ENCODE data around the gene FFAR3.
"Not testable (repeated sequence)": the region's sequence is repeated elsewhere in the genome, so short reads cannot be mapped to it uniquely, and the experiment has no call there.

Gene FFAR3

GRCh38 chr19:35399948-35400772 lies 41.9 kb downstream of the FFAR3 start:
- peaks cover 0 to 7% of the 10 kb centered on the region in 2 donors for H3K4me1 ChIP-seq (ENCODE audit: control insufficient read depth in 1 of 2, insufficient read depth in 2 of 2, low read length in 2 of 2)
- no peaks in the 10 kb centered on the region for H3K27me3 ChIP-seq (ENCODE audit: low read depth, low read length)

GRCh38 chr19:35400773-35401100 lies 42.5 kb downstream of the FFAR3 start:
- Histone ChIP-seq H3K4me3 (ENCODE audit: low read depth in 1 of 2, low read length in 2 of 2) (no peak overlapping the region), H3K27me3 (ENCODE audit: low read depth, low read length) (no peaks in the 10 kb centered on the region), H3K9me3 (ENCODE audit: control insufficient read depth in 1 of 2, low read length in 2 of 2) (no peaks in the 10 kb centered on the region), H3K36me3 (ENCODE audit: control insufficient read depth in 1 of 2, insufficient read depth in 2 of 2, low read length in 2 of 2) (no peaks in the 10 kb centered on the region), H3K27ac (ENCODE audit: low read length) (no peak overlapping the region), H3K4me1 (ENCODE audit: control insufficient read depth in 1 of 2, insufficient read depth in 2 of 2, low read length in 2 of 2) (peaks cover 0 to 4% of the 10 kb centered on the region in 2 donors)

More at GRCh38 chr19:35399948-35400772, 41.9 kb downstream of the FFAR3 start:
- no peaks in the 10 kb centered on the region for H3K9me3 ChIP-seq (ENCODE audit: control insufficient read depth in 1 of 2, low read length in 2 of 2)
- H3K4me3 ChIP-seq (ENCODE audit: low read depth in 1 of 2, low read length in 2 of 2), result no peak overlapping the region
- no peak overlapping the region for H3K27ac ChIP-seq (ENCODE audit: low read length)
- H3K36me3 ChIP-seq (ENCODE audit: control insufficient read depth in 1 of 2, insufficient read depth in 2 of 2, low read length in 2 of 2), result no peaks in the 10 kb centered on the region

GRCh38 chr19:35401416-35401815 lies 43.2 kb downstream of the FFAR3 start:
- H3K4me1 ChIP-seq (ENCODE audit: control insufficient read depth in 1 of 2, insufficient read depth in 2 of 2, low read length in 2 of 2); H3K27ac ChIP-seq (ENCODE audit: low read length); H3K4me3 ChIP-seq (ENCODE audit: low read depth in 1 of 2, low read length in 2 of 2); H3K36me3 ChIP-seq (ENCODE audit: control insufficient read depth in 1 of 2, insufficient read depth in 2 of 2, low read length in 2 of 2); H3K9me3 ChIP-seq (ENCODE audit: control insufficient read depth in 1 of 2, low read length in 2 of 2); H3K27me3 ChIP-seq (ENCODE audit: low read depth, low read length): not testable (repeated sequence)

- H3K27me3 ChIP-seq (ENCODE audit: low read depth, low read length), result no peaks in the 10 kb centered on the region
- H3K27ac ChIP-seq (ENCODE audit: low read length), result no peak overlapping the region
- no peak overlapping the region for H3K4me3 ChIP-seq (ENCODE audit: low read depth in 1 of 2, low read length in 2 of 2)
- H3K36me3 ChIP-seq (ENCODE audit: control insufficient read depth in 1 of 2, insufficient read depth in 2 of 2, low read length in 2 of 2), result no peaks in the 10 kb centered on the region
- H3K4me1 ChIP-seq (ENCODE audit: control insufficient read depth in 1 of 2, insufficient read depth in 2 of 2, low read length in 2 of 2), result no peaks in the 10 kb centered on the region
- H3K9me3 ChIP-seq (ENCODE audit: control insufficient read depth in 1 of 2, low read length in 2 of 2), result no peaks in the 10 kb centered on the region
These were observed 45.0 kb downstream of the FFAR3 start for GRCh38 chr19:35403116-35403760.

GRCh38 chr19:35404879-35405622 lies 46.8 kb downstream of the FFAR3 start:
- H3K4me1 ChIP-seq (ENCODE audit: control insufficient read depth in 1 of 2, insufficient read depth in 2 of 2, low read length in 2 of 2), result no peaks in the 10 kb centered on the region
- H3K27me3 ChIP-seq (ENCODE audit: low read depth, low read length), result no peaks in the 10 kb centered on the region
- H3K27ac ChIP-seq (ENCODE audit: low read length), result no peak overlapping the region
- H3K36me3 ChIP-seq (ENCODE audit: control insufficient read depth in 1 of 2, insufficient read depth in 2 of 2, low read length in 2 of 2), result no peaks in the 10 kb centered on the region
- H3K9me3 ChIP-seq (ENCODE audit: control insufficient read depth in 1 of 2, low read length in 2 of 2), result no peaks in the 10 kb centered on the region
- no peak overlapping the region for H3K4me3 ChIP-seq (ENCODE audit: low read depth in 1 of 2, low read length in 2 of 2)

- Histone ChIP-seq H3K36me3 (ENCODE audit: control insufficient read depth in 1 of 2, insufficient read depth in 2 of 2, low read length in 2 of 2) (no peaks in the 10 kb centered on the region), H3K9me3 (ENCODE audit: control insufficient read depth in 1 of 2, low read length in 2 of 2) (no peaks in the 10 kb centered on the region), H3K4me1 (ENCODE audit: control insufficient read depth in 1 of 2, insufficient read depth in 2 of 2, low read length in 2 of 2) (no peaks in the 10 kb centered on the region), H3K27ac (ENCODE audit: low read length) (no peak overlapping the region), H3K4me3 (ENCODE audit: low read depth in 1 of 2, low read length in 2 of 2) (no peak overlapping the region), H3K27me3 (ENCODE audit: low read depth, low read length) (no peaks in the 10 kb centered on the region)
These were observed 49.4 kb downstream of the FFAR3 start for GRCh38 chr19:35407619-35408018.

GRCh38 chr19:35408284-35409171 lies 50.3 kb downstream of the FFAR3 start:
- Histone ChIP-seq H3K36me3 (ENCODE audit: control insufficient read depth in 1 of 2, insufficient read depth in 2 of 2, low read length in 2 of 2) (no peaks in the 10 kb centered on the region), H3K27me3 (ENCODE audit: low read depth, low read length) (no peaks in the 10 kb centered on the region), H3K4me3 (ENCODE audit: low read depth in 1 of 2, low read length in 2 of 2) (no peak overlapping the region), H3K9me3 (ENCODE audit: control insufficient read depth in 1 of 2, low read length in 2 of 2) (no peaks in the 10 kb centered on the region), H3K4me1 (ENCODE audit: control insufficient read depth in 1 of 2, insufficient read depth in 2 of 2, low read length in 2 of 2) (no peaks in the 10 kb centered on the region), H3K27ac (ENCODE audit: low read length) (no peak overlapping the region)

- no peaks in the 10 kb centered on the region for H3K9me3 ChIP-seq (ENCODE audit: control insufficient read depth in 1 of 2, low read length in 2 of 2)
- H3K4me3 ChIP-seq (ENCODE audit: low read depth in 1 of 2, low read length in 2 of 2), result no peak overlapping the region
- H3K27me3 ChIP-seq (ENCODE audit: low read depth, low read length), result no peaks in the 10 kb centered on the region
- no peaks in the 10 kb centered on the region for H3K4me1 ChIP-seq (ENCODE audit: control insufficient read depth in 1 of 2, insufficient read depth in 2 of 2, low read length in 2 of 2)
- no peaks in the 10 kb centered on the region for H3K36me3 ChIP-seq (ENCODE audit: control insufficient read depth in 1 of 2, insufficient read depth in 2 of 2, low read length in 2 of 2)
- H3K27ac ChIP-seq (ENCODE audit: low read length), result no peak overlapping the region
These were observed 50.9 kb downstream of the FFAR3 start for GRCh38 chr19:35409191-35409590.

Measured in muscle layer of duodenum (tissue), 2 donors.